HG02642 (cell line): ENCODE data around the gene PLVAP.
A peak's percentile ranks its signal among the peaks of the same experiment; 100 is the strongest.
"Not testable (repeated sequence)": the region's sequence is repeated elsewhere in the genome, so short reads cannot be mapped to it uniquely, and the experiment has no call there.

Experiments used
- ATAC-seq: cut with Tn5 transposase; IDR thresholded peaks from one replicate; pipeline ENCODE4 v1.9.1; 2021; ENCODE audit warnings: mild to moderate bottlenecking; ENCODE audit not compliant: unreplicated experiment, poor library complexity

PLVAP gene

DNA sequence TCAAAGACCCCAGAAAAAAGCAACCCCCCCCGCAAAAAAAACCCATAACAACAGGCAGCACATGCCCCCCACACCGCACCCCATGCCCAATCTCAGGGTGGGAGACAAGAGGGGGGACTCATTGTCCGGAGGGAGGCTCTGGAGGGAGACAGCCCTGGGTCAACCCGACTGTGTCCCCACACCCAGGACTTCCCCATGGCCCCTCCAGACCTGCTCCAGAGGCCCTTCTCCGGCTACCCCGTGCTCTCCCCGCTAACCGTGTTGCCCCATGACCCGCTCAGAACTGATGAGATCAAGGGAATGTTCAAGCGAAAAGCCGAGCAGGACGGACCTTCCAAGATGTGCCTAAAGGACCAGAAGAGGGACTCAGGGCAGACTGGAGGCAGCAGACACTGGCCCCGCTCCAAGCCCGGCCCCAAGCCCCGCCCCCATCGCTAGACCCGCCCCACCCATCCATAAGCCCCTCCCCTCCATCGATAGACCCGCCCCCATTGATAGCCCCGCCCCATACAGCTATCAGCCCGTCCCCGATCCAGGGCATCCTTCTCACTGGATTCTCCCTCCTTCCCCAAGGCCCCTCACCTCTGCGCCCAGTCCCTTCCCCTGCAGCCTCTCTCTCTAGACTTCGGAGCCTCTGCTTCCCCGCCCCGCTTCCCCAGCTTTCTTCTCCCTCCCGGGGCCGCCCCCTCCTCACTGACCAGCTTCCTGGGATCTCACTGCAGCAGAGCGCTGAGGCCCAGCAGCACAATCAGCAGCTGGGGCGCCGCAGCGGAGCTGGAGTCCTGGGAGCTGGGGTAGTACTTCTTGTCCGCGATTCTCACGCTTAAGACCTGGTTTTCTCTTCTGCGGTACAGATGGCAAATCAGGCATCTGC, 26.1 kb upstream of the PLVAP start:
- no peak for ATAC-seq

DNA sequence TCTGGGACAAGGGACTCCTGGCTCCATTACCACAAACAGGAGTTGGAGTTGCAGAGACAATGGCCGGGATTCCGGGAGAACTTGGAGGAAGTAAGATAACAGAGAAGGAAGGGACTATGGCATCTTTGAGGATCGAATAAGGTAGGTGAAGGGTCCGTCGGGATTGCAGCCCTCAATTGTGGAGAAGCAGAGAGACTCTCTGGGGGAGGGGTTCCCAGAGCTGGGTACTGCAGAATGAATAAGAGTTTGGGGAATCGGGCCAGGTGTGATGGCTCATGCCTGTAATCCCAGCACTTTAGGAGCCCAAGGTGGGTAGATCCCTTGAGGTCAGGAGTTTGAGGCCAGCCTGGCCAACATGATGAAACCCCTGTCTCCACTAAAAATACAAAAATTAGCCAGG, 24.5 kb upstream of the PLVAP start:
- ATAC-seq: no peak

DNA sequence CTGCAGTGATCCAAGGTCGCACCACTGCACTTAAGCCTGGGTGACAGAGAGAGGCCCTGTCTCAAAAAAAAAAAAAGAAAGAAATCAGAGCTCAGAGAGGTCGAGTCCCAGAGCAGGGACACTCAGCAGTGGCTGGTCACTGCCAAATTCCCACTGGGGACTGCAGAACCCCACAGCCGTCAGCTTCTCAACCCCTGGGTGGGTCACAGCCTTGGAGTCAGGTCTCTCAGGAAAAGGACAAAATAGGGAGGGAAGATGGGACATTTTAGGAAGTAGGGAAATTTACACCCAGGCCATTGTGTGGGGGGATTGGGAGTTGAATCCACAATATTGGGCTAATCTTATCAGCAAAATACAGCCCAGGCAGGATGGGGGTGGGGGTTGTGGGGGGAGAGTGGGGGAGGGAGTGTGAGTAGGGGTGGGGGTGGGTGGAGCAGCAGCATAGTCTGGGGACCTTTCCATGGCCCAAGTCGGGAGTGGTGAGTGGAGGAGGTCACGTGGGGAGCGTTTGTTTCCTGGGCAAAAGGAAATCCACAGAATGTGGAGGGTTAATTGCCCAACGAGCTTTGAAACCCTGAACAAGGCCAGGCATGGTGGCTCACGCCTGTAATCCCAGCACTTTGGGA, 21.9 kb upstream of the PLVAP start:
- ATAC-seq: no peak

DNA sequence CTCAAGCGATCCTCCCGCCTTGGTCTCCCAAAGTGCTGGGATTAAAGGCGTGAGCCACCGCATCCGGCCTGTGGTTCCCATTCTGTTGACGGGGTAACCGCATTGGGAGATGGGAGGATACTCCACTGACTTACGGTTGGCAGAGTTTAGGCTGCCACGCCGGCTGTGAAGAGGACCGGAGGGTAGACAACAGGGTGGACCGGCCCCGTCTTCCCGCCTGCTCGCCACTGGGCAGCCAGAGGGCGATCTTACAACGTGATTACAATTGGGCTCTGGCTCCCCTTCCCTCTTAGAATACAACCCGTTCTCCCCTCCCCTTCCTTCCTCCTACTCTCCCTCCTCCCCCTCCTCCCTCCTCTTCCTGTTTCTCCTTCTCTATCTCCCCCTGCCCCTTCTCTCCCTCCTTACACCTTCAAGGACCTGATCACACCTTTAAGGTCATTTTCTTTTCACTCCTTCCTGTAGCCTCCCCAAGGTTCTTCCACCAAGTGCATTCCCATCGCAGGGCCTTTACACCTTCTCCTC, 17.8 kb upstream of the PLVAP start:
- no peak for ATAC-seq

DNA sequence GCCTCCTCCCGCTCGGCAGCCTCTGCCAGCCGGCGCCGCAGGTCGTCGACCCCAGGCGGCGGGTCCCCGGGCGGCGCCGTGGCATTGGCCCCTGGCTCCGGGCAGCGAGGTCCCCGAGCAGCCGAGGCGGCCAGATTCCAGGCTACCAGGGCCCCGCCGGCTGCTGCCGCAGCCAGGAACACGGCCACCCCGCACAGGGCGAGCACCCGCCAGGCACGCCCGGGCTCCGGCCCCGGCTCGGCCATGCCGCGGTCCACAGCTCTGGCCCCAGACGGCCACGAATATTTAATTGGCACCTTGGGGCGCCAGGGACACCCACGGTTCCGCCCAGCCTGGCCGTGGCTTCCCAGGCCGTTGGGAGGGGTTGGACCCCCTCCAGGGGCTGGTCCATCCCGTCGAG, 16.8 kb upstream of the PLVAP start, which contains the start of gene CCDC194:
CCDC194 (minus strand) TSS at position 283 of the 400 bp plus-strand sequence; CDS start at position 245, 38 bp downstream.
- no peak for ATAC-seq

DNA sequence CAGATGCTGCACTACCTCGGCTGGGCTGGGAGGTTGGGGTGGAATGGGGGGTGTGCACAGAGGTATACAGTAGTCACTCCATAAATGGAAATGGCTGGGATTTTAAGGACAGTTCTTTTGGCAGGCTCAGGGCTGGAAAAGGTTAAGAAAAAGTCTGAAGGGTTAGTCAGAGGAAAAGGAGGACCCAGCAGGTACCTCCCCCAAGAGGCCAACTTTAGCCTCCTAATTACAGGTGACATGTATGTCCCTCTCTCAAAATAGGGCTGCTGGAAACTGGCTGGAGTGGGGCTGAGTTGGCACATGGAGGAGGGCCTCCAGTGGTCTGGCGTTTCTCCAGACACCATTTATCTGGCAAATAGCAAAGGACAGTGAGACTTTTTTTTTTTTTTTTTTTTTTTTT, 15.9 kb upstream of the PLVAP start:
- no peak for ATAC-seq

DNA sequence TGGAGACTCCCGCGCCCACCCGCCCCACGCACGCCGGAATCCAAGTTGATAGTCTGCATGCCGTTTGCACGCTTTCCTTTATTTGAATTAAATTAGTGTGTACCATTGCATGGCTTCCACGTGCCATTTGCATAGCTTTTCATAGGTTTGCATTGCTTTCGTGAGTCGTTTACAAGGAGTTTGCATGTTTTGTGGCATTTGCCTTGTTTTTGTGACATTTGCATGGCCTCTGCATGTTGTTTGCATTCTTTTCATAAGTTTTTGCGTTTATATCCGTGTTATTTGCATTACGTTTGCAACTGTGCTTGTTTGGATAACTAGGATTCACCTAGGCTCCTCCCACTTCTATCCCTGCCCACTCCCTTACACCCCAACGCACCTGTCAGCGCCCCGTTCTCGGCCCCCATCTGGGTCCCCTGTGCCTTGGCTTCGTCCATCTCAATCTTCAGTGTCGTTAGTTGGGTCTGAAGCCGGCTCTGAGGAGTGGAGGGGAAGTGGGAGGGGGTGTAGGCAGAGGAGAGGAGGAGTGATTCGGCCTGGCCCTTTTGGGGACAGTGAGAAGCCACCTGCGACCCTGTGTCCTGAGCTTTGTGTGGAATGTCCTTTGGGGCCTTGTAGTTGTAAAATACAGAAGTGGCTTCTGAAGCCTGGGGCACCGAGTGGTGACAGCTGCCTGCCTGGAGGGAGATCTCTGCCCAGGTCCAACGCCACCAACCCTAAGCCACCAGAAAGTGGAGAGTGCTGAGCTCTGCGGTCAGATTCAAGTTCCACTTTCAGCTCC, 14.4 kb upstream of the PLVAP start:
- ATAC-seq: no peak

DNA sequence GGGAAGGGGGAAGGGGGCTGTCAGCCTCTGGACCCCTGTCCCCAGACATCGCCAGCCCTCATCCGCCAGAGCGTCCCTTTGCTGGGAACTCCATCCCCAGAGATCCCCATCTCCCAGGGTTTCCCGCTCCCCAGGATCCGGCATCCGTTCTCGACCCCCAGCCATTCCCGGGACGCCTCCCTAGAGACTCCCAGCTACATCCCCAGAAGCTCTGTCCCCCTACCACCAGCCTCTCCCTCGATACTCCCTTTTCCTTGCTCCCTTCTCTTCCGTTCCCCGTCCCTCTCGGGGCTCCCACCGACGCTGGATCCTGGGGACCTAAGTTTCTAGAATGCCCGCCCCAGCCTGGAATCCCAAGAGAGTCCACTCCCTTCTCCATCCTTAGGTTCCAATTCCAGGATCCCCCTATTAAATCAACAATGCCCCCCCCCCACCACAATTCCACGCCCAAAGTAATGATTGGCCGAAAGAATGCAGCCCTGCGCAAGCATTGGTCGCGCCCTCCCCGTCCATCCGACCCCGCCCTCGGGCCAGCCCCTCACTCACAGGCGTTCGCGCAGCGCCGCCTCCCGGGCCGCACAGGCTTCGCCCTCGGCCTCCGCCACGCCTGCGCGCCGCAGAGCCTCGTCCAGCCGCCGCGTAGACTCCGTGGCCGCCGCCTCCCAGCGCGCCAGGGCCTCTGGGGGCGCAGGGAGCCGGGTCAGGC, 13.7 kb upstream of the PLVAP start:
- peak; percentile 88 for ATAC-seq

DNA sequence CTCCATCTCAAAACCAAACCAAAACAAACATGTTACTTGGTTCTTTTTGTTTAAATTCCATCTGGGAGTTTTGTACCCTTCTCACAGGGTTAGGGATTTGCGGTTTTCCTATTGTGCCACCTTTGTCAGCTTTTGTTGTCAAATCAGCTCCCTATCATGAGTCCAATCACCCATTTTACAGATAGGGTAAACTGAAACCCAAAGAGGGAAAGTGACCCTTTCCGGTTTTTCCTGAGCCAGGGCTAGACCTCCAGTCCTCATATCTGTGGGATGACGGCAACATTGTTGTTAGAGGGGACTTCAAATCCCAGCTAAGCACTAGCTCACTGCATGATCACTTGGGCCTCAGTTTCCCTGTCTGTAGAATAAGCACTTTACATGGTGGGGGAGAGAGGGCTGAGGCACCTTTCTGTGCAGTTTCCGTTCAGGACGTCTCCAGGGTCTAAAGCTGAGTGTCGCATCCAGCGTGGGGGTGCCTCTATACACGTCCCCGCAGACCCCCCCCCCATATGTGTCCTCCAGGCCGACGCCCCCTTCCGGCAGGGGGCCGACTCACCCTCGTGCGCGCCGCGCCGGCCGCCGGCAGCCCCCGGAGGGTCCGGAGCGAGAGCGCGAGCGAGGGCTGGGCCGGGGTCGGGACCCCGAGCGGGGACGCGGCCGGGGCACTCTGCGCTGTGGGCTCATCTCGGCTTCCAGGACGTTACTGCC, 13.0 kb upstream of the PLVAP start:
- ATAC-seq: no peak

DNA sequence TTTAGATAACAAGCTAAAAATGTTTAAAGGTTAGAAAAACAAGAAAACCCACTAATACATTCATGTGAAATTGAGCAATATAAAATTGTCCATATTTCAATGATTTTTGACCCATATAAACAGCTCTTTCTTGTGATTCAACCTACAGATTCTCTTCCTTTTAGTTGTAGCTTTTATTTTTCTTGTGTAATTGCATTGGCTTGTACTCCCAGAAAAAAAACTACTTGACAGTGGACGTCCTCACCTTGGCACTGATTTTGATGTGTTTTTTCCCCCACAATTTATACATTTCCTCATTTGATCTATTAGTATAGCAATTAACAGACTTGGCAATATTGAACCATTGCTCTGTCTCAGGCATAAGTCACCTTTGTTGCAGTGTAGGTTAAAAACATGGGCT, 12.1 kb upstream of the PLVAP start:
- ATAC-seq: no peak

DNA sequence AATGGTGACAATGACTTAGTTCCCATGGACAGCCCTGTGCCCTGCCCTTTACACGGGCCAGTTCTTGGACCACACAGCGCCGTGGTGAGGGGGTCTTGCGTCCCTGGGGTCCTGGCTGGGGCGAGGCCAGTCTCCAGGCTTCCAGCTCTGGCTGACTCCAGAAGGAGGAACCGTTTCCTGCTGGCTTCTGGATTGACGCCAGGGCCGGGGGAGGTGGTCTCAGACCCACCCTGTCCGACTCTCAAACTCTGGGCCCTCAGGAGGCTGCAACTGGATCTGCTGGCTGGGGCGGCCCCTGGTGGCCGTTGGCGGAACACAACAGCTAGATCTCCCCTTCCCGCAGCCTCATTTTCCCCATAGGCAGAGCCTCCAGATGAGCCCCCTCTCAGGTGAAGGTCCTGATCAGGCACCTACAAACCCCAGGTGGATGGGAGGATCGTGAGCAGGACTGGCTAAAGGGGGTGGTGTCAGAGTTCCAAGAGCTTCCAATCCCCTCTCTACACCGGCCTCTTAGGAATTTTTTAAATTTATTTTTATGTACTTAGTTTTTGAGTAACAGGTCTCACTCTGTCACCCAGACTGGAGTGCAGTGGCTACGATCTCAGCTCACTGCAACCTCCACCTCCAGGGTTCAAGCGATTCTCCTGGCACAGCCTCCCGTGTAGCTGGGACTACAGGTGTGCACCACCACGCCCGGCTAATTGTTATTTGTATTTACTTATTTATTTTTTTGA, 8.9 kb upstream of the PLVAP start:
- ATAC-seq: no peak

DNA sequence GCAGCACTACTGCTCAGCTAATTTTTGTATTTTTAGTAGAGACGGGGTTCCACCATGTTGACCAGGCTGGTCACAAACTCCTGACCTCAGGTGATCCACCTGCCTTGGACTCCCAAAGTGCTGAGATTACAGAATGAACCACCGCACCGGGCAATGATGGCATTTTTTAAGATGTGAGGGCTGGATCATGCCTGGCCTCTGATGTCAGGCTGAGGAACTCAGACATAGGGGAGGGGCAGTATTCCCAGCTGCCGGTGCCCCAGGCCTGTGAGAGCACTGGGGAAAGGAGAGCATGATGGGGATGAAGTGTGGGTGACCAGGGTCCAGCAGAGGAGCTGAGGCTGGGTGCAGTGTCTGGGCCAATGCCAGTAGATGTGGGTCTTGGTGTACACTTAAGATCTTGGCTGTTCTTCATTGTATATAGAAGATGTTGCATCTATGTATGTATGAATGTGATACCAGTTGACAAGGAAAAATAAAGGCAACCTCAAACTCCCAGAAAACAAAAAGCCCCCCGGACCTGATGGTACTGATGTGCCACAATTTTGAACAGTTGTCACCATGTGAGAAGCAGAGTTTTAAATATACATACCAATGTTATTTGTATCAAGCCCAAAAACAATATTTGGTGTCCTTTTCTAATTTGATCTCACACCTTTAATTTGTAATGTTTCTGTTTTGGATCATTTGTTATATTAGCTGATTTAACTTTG, 3.4 kb upstream of the PLVAP start:
- ATAC-seq: no peak

DNA sequence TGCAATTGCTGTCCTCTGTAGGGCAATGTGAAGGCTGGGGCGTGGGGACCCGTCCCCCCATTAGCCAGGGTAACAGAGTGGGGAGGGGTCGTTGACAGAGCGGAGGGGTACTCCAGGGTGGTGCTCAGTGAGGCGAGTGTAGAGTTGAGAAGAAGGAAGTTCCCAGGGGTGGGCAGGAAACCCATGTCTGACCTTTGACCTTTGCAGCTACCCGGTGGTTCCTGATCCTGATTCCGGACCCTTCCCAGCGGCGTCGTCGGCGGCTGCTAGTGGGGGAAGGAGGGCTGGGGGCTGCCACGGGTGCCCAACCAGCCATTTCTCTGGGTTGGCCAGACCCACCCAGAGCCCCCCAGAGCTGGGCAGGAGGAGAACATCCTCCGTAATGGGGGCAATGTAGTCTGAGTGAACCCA, 2.1 kb upstream of the PLVAP start:
- no peak for ATAC-seq

DNA sequence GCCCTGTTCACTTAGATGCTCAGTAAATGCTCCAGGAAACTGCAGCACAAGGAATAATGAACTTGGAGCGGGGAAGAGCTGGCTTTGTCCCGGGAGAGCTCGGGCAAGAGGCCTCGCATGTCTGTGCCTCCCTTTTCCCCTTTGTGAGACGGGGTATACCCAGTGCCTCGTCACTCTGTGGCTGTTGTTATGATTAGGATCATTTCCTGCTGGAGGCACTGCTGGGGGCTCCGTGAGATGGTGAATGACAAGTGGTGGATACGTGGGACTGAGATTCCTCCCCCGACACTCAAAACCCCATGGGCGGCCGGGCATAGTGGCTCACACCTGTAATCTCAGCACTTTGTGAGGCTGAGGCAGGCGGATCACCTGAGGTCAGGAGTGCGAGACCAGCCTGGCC, 1.1 kb upstream of the PLVAP start:
- ATAC-seq: no peak

DNA sequence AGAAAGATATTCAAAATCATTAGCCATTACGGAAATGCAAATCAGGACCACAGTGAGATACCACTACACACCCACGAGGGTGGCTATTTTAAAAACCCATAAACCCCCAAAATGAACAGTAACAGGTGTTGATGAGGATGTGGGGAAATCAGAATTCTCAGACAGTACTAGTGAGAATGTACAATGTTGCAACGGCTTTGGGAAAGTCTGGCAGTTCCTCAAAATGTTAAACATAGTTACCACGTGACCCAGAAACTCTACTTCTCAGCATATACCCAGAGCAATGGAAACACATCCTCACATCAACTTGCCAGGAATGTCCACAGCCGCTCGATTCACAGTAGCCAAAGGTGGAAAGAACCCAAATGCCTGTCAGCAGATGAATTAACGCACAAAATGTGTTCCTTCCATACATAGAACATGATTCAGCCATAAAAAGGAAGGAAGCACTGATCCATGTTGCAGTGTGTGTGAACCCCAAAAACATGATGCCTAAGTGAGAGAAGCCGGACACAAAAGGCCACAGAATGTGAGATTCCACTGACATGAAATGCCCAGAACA, 7.0 kb downstream of the PLVAP start:
- ATAC-seq: peak; percentile 84

DNA sequence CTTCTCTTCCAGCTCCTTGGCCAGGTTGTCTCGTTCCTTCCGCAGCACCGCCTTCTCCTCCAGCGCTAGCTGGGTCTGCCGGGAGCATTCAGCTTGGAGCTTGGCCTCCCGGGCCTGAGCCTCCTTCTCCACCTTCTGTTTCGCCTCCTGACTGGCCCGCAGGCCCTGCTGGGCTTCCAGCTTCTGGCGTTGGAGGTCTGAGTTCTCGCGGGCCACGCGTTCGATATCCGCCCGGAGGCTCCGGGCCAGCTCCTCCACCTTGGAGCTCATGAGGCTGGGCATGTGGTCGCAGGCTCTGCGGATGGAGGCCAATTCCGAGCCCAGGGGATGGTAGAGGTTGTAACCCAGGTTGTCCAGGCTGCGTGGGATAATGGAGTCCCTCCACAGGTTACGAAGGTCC, 11.8 kb downstream of the PLVAP start:
- no peak for ATAC-seq

DNA sequence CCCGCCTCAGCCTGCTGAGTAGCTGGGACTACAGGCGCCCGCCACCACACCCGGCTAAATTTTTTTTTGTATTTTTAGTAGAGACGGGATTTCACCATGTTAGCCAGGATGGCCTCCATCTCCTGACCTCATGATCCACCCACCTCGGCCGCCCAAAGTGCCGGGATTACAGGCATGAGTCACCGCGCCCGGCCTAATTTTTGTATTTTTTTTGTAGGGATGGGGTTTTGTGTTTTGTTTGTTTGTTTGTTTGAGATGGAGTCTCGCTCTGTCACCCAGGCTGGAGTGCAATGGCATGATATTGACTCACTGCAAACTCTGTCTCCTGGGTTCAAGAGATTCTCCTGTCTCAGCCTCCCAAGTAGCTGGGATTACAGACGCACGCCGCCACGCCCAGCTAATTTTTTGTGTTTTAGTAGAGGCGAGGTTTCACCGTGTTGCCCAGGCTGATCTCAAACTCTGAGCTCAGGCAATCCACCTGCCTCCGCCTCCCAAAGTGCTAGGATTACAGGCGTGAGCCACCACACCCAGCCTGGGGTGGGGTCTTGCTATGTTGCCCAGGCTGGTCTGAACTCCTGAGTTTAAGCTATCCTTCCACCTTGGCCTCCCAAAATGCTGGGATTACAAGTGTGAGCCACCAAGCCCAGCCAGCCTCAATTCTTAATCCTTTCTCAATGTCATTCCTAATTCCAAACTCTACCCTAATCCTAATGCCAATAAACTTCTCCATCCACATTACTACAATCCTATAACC, 13.1 kb downstream of the PLVAP start:
- not testable (repeated sequence) for ATAC-seq
